GM20431 (cell line): Measurements from ENCODE around the gene AIP.
"Not testable (repeated sequence)": the region's sequence is repeated elsewhere in the genome, so short reads cannot be mapped to it uniquely, and the experiment has no call there.

ENCODE experiments used
- in situ Hi-C: fragments of 300-500 bp; cut with MseI, MboI; formaldehyde crosslinking; loops from one replicate; pipeline ENCODE4 v1.15.0; 2020; ENCODE audit warnings: low sequenced_read_pairs; ENCODE audit not compliant: unreplicated experiment

Gene AIP

DNA sequence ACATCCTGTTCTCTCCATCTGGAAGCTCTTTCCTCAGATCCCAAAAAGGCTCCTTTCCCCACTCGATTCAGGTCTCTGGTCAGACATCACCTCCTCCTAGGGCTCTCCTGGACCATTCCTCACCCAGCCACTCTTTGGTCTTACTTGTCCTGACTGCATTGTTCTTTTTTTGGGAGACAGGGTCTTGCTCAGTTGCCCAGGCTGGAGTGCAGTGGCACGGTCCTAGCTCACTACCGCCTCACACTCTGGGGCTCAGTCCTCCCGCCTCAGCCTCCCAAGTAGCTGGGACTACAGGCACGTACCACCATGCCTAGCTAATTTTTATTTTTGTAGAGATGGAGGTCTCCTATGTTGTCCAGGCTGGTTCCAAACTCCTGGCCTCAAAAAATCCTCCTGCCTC is 37.3 kb upstream of the AIP start:
- in situ Hi-C loops = no loop called here

DNA sequence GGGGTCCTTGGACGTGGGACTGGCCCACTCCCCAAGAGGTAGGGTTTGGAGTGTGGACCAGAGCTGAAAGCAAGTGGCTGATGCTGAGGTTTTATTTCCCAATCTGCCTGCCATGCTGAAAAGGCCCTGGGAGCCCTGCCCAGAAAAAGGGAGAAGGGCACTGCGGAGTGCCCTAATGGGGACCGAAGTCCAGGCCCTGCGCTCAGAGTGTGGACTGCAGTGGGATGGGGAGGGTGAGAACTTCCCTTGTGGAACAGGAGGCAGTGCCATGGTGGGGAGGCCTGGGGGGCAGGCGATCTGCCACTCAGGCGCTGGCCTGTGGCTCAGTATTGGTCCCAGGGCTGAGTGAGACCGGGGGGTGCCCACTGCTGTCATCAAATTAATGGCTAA is 34.6 kb upstream of the AIP start:
- in situ Hi-C loops = no loop called here

DNA sequence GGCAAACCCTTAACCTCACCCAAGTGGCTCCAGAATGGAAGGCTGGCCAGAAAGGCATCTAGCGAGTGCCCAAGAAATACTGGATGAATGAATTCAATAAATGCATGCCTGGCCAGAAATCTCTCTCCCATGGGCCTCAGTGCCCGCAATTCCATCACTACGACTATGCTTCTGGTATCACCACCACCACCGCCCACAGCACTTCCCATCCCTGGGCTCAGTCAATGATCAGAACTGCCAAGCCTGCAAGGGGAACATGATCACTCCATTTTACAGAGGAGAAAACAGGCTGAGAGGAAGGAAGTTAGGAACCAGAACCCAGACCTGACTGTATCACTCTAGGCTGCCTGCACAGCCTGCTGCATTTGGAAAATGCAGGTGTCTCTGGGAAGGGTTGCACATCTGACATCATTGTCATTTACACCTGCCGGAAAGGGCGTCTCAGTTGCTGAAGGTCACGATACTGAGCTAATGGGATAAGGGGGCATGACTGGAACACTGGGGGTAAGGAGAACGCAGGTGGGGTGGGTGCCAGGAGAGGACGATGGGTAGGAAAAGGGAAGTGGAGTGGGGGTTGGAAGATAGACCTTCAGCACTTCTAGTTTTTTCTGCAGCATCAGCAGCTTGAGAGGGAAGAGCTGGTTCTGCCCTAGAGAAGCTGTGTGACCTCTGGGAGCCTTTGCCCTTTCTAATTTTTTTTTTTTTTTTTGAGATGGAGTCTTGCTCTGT is 33.5 kb upstream of the AIP start:
- in situ Hi-C loops = no loop called here

DNA sequence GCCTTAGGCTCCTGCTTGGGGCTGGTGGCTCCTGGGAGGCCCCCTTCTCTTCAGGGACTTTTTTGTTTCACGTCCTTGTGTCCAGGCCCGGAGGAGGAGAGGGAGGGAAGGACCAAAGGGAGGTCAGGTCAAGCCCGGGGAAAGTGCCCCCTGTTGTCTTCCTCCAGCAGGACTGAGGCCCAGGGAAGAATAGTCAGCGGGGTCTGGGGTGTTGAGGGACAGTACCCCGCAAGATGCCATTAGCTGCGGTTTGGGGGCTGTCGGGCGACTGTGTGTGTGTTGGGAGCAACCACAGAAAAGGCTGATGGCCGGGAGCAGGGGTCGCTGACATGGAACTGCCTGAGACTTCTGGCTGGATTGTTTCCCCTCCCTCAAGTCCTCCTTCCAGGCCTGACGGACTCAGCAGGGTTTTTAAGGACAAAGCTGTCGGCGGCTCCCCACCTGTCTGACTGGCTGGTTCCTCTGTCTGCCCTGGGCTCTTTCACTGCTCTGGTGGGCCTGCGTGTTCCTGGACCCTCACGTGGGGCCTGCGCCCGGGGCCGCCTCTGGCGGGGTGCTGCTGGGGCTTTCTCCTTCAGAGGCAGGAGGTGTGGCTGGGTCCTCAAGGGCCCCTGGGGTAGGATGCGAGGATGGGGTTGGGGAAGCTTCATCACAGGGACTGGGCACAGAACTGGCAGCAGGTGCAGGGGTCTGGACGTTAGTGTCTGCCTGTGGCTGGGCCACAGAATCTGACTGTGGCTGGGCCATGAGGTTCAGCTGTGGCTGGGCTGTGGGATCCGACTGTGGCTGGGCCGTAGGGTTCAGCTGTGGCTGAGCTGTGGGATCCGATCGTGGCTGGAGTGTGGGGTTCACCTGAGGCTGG is 31.8 kb upstream of the AIP start:
- in situ Hi-C loops = no loop called here

DNA sequence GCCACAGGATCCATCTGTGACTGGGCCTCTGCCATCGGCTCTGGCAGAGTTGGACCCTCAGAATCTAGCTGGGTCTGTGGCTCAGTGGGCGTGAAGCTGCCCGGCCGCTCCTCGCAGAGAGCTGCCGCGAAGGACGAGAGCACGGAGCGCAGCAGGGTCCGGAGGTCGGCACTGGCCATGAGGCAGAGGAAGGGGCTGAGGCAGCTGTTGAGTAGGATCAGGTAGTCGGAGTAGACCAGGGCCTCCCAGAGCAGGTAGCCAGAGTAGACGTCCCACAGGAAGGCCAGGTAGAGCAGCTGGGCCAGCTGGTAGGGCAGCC is 31.2 kb upstream of the AIP start:
- in situ Hi-C loops = no loop called here

DNA sequence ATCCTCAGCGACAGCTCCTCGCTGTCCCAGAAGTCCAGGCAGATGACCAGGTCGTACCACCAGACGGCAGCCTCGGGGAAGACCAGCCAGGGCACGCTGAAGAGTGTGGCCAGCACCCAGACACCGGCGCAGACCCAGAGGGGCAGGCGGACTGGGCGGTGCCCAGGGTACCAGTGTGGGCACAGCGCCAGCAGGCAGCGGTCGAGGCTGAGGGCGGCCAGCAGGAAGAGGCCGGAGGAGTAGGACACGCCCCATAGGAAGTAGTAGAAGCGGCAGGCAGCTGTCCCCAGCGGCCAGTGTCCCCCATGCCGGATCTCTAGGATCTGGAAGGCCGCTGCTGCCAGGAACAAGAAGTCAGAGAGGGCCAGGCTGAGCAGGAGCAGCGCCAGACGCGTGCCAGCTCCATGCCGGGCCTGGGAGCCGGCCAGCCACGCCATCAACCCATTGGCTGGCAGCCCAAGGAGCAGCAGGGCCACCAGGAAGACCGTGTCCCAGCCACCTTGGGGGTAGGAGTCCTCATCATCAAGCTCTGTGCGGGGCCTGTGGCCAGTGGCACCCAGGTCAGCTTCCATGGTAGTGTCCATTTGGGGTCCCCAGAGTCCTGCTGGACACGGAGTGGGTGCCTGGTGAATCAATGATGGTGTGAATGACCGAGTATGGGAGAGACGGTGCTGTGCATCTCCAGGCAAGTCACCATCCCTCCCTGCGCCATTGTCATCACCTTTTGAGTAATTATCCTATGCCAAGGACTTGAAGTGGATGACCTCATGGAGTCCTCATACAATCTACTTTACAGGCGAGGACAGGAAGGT is 30.5 kb upstream of the AIP start, which contains the start of gene GPR152:
Gene GPR152 (minus strand): TSS at position 589 of the 812 bp plus-strand sequence. CDS start 5 bp downstream, at position 584.
- in situ Hi-C loops = no loop called here

DNA sequence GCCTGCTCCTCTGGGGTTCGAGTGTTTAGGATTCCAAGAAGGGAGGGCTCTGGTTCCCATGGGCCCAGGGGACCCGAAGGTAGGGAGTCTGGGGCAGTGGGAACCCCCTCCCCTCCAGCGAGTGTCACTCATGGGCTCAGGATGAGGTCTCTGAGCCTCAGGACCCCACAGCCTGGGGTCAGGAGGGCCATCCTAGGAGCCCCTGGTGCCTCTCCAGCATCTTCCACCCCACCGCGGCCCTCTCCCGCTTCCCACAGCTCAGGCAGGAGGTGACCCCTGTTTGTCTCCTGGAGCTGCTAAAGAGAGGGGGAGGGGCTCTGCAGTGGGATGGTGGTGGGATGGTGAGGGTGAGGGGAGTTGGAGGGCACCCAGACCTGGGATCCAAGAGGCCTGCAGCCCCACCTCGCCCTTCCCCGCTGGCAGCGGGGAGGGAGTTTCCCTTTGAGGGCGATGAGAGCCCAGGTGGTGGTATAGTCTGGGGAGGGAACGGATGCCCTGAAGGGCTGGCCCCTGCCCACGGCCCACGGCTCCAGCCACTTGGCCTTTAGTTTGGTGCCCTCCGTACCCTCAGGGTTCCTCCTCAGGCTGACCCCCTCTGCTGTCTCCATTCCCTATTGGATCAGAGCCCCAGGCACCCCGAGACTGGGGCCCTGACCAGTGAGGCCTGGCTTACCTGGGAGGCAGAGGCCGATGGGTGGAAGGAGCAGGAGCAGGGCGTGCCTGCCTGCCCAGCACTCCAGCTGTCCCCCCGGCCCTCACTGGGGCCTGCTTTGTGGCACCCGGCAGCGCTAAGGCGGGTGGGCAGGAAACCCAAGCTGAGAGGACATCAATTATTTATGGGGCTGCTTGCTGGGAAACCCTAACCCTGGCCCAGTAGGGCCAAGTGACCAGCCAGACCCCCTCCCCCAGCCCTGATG is 28.8 kb upstream of the AIP start:
- in situ Hi-C loops = no loop called here

DNA sequence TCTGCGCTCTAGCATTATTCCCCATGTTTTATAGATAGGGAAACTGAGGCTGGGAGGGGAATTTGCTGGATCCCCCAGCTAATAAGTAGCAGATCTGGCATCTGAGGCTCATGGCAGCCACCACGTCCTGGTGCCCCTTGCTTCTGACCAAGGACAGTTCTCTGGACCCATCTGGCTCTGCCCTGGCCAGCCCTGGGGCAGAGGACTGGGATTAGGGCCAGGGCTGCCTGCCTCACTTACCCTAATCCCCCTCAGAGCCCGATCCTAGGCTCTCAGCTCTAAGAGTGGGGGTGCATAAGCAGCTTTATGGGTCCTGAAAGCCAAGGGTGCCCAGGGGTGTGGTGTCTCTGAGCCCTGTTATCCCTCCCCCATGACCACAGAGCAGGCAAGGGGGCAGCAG is 27.8 kb upstream of the AIP start, which contains the start of gene CABP4:
Gene CABP4 (plus strand): TSS at position 301 of the 400 bp plus-strand sequence. CDS start 70 bp downstream, at position 371.
- in situ Hi-C loops = no loop called here

DNA sequence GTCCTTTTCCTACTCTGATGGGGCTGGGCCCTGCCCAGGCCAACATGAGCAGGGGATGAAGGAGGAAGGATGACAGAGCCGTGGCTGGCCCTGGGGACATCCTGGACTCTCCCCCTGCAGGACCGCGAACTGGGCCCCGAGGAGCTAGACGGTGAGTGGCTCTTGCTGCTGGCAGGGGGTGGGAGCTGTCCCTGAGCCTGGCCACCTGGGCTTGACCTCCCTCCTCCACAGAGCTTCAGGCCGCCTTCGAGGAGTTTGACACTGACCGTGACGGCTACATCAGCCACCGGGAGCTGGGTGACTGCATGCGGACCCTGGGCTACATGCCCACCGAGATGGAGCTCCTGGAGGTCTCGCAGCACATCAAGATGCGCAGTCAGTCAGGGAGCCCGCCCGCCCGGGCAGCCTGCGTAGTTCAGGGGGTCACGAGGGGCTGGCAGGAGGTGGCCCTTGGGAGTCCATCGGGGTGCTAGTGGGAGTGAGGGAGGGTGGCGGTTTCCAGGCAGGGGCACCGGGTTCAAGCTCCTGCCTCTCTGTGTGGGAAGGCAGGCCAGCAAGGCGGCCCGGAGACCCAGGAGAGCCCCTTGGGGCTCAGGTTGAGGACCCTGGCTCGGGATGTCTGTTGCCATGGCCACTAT is 26.6 kb upstream of the AIP start:
- in situ Hi-C loops = no loop called here

DNA sequence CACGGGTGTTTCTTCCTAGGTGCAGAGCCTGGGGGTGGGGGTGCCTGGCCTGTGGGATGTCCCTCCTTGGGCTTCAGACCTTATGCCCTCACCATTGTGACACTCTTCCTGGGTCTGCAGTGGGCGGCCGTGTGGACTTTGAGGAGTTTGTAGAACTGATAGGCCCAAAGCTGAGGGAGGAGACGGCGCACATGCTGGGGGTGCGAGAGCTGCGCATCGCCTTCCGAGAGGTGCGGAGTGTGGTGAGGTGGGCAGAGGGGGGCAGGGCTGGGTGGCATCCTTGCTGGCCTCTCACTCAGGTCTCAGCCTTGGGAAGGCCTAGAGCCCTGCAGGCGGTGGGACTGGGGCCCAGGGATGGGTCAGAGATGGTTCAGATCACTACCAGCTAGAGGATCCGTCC is 25.4 kb upstream of the AIP start:
- in situ Hi-C loops = no loop called here

DNA sequence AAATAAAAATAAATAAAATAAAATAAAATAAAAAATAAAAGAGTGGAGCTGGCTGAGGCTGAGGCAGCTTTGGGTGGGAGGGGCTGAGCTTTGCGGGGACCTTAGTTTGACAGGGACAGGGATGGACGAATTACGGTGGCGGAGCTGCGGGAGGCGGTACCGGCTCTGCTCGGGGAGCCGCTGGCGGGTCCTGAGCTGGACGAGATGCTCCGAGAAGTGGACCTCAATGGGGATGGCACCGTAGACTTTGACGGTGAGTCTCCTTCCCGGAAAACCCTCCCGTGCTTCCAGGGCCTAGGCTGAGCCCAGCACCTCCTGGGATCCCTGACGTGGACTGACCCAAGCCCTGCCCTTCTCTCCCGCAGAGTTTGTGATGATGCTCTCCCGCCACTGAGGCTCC is 24.6 kb upstream of the AIP start:
- in situ Hi-C loops = no loop called here

DNA sequence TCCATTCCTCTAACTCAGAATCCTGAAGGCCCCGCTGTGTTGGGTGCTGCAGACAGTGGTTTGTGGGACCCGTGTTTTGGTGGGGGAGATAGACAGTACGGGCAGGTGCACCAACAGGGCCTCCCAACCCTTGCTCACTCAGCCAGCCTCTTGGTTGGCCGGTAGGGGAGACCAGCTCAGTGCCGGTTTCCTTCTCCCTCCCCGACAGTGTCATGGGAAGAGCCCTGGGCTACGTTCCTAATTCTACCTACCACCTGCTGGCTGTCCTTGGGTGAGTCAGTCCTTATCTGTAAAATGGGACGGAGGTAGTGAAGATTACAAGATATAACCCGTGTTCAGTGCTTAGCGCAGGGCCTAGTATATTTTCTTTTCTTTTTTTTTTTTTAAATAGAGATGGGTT is 19.6 kb upstream of the AIP start:
- in situ Hi-C loops = no loop called here

DNA sequence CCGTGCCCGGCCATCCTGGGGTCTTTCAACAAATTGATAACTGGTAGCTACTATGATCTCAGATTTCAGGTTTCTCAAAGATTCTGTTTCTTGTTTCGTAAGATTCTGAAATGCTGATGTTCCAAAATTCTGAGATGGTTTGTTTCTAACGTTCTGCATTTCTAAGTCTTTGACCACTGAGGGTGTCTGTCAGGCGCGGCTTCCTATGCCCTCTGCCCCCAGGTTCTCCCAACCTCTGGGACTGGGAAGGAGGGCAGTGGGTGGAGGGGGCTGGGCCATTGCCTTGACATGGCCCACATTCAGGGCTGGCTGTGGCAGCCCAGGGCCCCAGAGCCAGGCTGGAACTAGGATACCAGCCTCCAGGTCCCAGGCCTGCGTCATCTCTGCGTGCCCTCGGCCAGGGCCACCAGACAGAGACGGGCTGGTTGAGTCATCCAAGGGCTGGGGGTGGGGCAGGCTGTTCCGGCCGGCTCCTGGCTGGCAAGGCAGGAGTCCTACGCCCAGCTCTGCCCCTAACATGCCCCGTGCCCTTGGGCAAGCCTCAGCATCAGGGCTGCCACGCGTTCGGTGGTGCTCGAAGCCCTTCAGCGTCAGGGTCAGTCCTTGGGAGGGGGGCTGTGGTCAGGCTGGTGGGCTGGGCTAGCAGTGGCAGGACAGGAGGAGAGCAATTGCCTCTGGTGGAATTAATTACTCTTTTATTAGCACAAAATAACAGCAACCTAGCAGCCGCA is 19.0 kb upstream of the AIP start:
- in situ Hi-C loops = no loop called here

DNA sequence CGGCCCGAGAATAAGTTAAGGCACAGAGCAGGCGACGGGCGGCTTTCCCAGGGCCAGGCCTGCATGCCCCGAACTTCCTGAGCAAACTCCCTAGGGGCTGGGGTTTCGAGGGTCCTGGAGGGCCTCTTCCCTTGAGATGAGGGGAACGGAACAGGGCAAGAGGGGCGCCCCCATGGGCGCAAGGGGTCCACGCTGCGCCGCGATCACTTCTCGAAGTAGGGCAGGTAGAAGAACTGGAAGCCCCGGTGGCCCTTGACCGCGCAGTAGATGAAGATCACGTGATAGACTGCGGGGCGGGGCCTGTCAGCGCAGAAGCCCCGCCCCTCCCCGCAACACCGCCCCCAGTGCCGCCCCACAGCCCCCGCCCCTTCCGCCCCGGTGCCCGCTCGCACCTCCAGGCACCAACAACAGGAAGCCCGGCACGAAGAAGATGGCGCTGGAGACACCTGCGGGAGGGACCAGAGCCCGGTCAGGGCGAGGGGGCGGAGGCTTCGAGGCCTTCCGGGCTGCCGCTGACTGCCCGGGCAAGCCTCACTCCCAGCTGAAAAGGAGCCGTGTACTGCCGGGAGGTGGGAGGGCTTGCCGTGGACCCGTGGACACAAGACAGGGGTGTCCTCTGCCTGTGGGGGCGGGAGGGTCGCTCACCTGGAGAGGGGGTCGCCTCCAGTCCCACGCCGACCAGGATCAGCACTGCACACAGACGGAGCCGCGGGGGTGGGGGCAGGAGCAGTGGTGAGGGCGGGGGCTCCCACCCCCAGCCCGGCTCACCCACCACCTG is 18.2 kb upstream of the AIP start:
- in situ Hi-C loops = no loop called here

DNA sequence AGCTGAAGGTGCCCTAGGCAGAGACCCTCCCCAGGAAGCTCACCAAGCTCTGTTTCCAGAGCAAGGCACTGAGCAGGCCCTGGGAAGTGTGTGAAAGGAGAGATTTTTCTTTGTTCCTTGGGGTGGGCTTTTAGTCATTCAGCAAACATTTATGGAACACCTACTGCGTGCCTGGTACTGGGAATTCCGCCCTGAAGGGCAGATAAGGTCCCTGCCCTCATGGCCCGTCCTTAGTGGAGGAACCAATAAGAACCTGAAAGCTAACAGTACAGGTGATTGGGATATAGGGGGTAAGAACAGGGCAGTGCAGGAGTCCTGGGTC is 17.7 kb upstream of the AIP start:
- in situ Hi-C loops = no loop called here

DNA sequence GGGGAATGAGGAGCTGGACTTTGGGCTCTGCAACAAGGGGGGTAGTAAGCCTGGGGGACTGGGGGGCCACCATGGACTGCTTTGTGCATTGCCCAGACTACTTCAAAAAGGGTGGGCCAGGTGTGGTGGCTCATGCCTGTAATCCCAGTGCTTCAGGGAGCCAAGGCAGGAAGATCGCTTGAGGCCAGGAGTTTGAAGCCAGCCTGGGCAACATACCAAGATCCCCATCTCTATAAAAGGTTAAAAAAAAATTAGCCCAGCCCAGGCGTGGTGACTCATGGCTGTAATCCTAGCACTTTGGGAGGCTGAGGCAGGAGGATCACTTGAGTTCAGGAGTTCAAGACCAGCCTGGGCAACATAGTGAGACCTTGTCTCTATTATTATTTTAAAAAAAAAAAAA is 17.3 kb upstream of the AIP start:
- in situ Hi-C loops = not testable (repeated sequence)

DNA sequence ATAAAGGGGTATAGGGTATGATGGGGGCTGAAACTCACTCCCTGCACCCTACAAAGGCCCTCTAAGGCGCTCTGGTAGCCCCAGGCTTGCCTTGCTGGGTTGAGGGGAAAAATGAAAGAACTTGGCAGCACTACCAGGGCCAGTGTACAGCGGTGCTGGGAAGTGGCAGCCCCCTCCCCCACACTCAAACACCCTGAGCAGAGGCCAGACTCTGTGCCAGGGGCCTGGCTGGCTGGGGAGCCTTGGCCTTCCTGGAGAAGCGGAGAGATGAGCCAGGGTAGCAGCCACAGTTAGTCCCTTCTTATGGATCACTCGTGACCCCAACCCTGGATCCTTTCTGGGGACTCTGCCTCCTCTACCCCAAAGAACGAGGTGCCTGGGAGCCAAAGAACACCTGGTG is 16.5 kb upstream of the AIP start:
- in situ Hi-C loops = no loop called here
